Muscle of back (tissue), 11 donors: ENCODE results near the gene ATP6V1B1. TPM values are rescaled to one million over a fixed set of nuclear protein-coding genes. Genes with fewer than 3 reads are reported as not detected.

Experiments used
- DNase-seq, 3 donors: peaks; one replicate each; pipeline versions ENCODE4 v3.0.0 to v3.0.0-alpha.2; 2013
- polyA plus RNA-seq, 10 donors: library from polyadenylated mRNA; unstranded; fragments of 120-200 nt; gene quantifications; one replicate each; pipeline ENCODE4 v1.2.1, GENCODE V29; 2013; ENCODE audit not compliant: insufficient read length in 10 of 10

Gene ATP6V1B1
- polyA plus RNA-seq, 10 donors: 0.56 to 3.1 (median 1.2) TPM

DNA sequence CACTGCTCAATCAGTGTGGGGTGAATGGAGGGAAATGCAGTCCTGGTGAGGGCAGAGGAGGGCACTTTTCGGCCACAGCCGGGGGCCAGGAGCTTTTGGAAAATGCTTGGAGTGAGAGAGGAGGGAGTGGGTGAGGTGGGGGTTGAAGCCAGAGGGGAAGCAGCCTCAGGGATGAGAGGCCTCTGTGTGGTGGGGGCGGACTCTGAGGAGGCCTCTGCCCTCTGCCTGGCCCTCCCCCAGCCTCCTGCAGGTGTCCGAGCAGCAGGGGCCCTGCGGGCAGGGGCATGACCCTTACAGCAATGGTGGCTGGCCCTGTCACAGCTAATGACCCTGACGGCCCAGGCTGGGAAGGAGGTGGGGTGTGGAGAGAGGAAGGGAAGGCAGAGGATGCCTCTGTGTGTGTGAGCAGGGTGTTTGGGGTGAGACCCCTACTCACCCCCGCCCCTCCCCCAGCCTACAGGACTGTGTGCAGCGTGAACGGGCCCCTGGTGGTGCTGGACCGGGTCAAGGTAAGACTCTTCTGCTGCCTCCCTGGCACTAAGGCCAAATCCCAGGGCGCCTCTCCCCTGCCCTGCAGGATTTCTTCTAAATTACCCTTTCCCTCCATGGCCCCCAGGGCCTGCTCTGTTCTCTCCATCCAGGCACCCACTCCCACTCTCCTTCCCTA, 7.6 kb downstream of the ATP6V1B1 start:
- no peak for DNase-seq

DNA sequence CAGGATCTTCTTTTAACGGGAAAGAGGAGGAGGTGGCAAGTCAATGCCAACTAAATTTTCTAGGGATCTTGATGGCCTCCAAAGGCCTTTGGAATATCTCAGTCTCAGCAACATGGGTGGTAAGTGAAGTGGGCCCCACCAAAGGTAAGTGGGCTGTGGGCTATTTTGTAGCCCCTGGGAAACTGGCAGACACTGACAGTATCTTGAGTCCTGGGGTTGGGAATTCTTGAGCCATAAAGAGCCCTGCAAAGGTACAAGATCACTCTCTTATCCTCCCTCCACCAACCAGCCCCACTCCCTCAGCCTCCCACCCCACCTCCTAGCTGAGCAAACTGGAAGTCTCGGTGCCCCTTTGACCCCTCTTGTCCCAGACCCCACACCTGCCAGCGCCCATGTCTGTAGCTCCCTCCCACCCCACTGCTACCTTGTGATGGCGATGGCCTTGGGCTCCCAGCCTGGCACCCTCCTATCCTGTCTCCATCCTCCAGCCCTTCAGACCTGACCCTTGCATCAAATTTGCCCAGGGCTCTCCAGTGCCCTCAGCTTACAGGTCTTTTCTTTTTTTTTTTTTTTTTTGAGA, 8.5 kb downstream of the ATP6V1B1 start:
- no peak for DNase-seq

GRCh38 chr2:70946832-70947442, 11.2 kb downstream of the ATP6V1B1 start:
- peak; percentile 43 to 75 (median 61) for DNase-seq

GRCh38 chr2:70947556-70948184, 12.0 kb downstream of the ATP6V1B1 start:
- no peak for DNase-seq

DNA sequence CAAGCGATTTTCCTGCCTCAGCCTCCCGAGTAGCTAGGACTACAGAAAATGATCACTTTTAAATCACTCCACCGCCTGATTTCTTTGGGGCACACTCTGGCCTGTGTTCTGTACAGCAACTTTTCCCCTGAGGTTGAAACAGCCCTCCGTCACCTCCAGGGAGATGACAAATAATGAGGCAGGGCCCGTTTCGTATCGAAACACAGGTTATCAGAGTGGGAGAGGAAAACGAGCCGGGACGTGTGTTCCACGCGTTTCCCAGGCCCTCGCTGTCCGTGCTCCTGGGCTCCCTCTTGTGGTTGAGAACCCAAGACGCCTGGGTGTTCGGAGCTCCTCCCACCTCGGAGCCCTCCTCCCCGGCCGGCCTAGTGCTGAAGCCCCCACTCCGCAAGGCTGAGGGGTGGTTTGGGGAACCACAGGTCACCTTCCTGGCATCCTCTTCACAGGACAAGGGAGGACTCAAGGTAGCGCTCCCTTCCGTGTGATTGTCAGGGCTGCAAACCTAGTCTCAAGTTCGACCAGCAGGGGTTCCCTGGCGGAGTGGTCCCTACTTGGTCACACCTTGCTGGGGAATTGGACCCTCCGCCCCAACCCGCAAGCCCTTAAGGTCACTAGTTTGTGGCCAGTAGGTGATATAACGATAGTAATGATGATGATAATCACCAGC, 12.8 kb downstream of the ATP6V1B1 start:
- peak; percentile 62 to 90 (median 84) for DNase-seq

- DNase-seq: no peak
Observed at GRCh38 chr2:70949086-70949485, 13.4 kb downstream of the ATP6V1B1 start.

GRCh38 chr2:70954886-70955285, 19.2 kb downstream of the ATP6V1B1 start:
- no peak for DNase-seq

DNA sequence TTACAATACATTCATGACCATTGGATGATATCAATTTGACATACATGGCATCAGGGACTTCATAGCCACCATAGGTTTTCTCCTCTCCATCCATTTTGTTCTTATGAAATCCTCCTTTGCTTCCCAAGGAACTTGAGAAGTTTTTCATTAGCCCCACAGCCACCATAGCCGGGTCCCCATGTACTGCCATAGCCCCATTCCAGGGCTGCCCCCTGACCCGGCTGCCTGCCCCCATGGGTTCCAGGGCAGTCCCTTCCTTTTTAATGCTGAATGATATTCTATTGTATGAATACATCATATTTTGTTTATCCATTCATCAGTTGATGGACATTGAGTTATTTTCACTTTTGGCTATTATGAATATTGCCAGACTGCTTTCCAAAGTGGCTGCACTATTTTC, 20.4 kb downstream of the ATP6V1B1 start:
- no peak for DNase-seq

GRCh38 chr2:70957798-70958197, 22.1 kb downstream of the ATP6V1B1 start:
- DNase-seq: no peak

- no peak for DNase-seq
Observed at GRCh38 chr2:70958759-70959158, 23.1 kb downstream of the ATP6V1B1 start.

DNA sequence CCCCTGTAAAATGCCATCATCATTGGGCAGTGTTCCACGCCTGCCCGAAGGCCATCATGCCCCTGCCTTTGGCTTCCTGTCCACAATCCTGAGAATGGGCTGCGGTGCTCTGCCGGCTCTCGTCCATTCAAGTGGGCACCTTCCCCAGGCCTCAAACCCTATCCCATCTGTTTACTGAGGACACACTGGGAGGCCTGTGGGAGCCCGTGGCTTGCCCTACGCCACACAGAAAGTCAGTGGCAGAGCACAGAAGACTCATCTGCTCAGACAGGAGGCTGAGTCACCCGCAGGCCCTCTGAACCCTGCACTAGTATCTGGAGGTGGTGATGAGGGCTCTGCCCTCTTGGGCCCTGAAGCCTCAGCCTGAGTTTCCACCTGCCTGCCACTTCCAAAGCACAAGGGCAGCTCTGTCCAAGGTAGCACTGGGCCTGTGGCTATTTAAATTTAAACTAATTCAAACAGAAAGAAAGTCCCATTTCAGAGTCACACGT, 23.6 kb downstream of the ATP6V1B1 start:
- DNase-seq: no peak

DNA sequence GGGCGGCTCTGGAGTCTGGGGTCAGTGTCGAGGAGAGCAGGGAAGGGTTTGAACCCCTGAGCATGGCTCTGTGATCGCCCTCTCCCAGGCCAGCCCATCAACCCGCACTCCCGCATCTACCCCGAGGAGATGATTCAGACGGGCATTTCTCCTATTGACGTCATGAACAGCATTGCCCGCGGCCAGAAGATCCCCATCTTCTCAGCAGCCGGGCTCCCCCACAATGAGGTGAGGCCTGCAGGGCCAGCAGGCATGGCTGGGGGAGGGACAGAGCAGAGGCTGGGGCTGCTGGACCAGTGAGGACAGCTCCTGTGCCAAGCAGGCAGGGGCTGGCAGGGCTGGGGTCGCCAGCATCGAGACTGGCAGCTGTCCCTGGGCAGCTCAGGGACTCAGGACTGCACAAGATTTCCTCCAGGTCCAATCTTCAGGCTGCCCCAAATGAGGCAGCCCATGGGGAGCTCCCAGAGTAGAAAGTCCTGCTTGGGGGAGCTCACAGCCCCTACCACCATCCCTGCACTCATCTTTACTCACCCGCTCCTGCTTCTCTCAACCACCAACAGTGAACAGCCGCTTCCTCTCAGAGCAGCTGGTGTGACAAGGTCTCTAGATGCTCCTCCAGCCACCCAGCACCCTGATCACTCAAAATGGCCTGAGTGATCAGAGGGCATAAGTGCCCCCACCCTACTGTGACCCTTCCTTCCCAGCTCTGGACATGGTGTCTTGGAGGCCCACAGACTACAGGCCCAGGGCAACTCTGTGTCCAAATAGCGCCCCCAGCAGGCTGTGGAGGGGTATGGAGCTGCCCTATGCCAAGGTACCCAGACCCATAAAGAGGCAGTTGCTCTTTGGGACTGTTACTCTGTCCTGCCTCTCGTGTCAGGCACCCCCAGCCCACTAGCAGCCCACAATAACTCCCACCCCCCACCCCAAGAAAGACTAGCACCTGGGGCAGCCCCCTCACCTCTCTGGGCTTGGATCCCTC, 24.4 kb downstream of the ATP6V1B1 start:
- no peak for DNase-seq

GRCh38 chr2:70960833-70961647, 25.3 kb downstream of the ATP6V1B1 start:
- DNase-seq: no peak

- no peak for DNase-seq
Observed at GRCh38 chr2:70961648-70961994, 25.9 kb downstream of the ATP6V1B1 start.

DNA sequence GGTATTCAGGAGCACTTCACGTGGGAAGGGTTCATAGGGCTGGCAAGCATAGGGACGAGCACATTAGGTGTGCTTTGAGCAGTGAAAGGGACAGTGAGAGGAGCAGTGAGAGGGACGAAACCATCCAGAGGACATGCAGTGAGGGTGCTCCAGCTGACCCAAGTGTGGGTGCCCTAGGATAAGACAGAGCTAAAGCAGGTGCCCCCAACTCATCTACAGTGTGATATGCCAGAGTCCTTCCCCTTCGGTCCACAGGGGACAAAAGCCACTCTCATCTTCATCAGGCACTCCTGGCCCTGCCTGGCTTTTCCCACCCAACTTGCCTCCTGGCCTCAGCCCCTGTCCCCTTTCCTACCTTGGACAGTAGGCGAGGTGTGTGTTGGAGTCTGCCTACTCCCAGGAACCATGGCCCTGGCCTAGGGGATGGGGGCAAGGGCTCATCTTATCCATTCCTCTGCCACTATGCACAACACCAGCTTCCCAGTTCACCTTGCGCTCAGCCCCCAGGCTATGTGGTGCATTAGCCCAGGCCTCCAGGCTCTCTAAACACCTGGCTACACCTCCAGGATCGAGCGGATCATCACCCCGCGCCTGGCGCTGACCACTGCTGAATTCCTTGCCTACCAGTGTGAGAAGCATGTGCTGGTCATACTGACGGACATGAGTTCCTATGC, 26.6 kb downstream of the ATP6V1B1 start:
- no peak for DNase-seq

GRCh38 chr2:70962885-70963878, 27.5 kb downstream of the ATP6V1B1 start:
- no peak for DNase-seq

DNA sequence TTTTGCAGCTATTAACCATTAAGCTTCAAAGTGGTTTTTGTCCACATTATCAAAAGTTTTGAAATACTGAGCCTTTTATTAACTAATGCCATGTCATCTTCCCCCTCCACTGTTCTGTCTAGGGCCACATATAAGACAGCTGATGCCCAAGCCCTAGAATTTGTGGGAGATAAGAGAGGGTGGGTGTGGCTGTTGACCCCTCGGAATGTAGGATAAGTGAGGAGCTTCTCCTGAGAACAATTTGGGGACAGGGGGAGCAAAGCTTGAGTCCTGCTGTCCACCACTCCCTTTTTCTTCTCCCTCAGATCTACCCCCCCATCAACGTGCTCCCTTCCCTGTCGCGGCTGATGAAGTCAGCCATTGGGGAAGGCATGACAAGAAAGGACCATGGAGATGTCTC, 28.4 kb downstream of the ATP6V1B1 start:
- no peak for DNase-seq
